OCI-LY3 (cell line): ENCODE measurements around the gene RRM1.
"Not testable (repeated sequence)": the region's sequence is repeated elsewhere in the genome, so short reads cannot be mapped to it uniquely, and the experiment has no call there.

Experiments used
- H2AFZ ChIP-seq: fragments of 200-600, 300-600 bp; shearing (Covaris generic); 2 replicates; pipeline ENCODE4 v1.6.0; 2014; ENCODE audit warnings: antibody characterized with exemption, low read depth, low read length
- H3K27ac ChIP-seq: fragments of 200-600, 300-600 bp; sonication (generic); 2 replicates; pipeline ENCODE4 v1.5.1; 2014; ENCODE audit warnings: mild to moderate bottlenecking, low read length, moderate library complexity, mixed read lengths
- H3K27me3 ChIP-seq: fragments of 200-600, 300-600 bp; sonication (generic); 2 replicates; pipeline ENCODE4 v1.6.1; 2014; ENCODE audit warnings: low read depth, low read length, mixed read lengths
- H3K36me3 ChIP-seq: fragments of 200-600, 300-600 bp; sonication (generic); replicated peaks from 2 replicates; pipeline ENCODE3; 2014; ENCODE audit warnings: low read depth, low read length, mixed read lengths
- H3K4me1 ChIP-seq: fragments of 300-600, 200-600 bp; sonication (generic); 2 replicates; pipeline ENCODE4 v1.6.1; 2014; ENCODE audit warnings: low read length, mixed read lengths
- H3K4me2 ChIP-seq: fragments of 200-600, 300-600 bp; sonication (generic); 2 replicates; pipeline ENCODE4 v1.6.1; 2014; ENCODE audit warnings: low read length, mixed read lengths
- H3K4me3 ChIP-seq: fragments of 300-600, 200-600 bp; sonication (generic); 2 replicates; pipeline ENCODE4 v1.5.1; 2014; ENCODE audit warnings: antibody characterized with exemption, mild to moderate bottlenecking, low read length, moderate library complexity
- H3K79me2 ChIP-seq: fragments of 300-600, 200-600 bp; shearing (Covaris generic); 2 replicates; pipeline ENCODE4 v1.6.1; 2014; ENCODE audit warnings: mild to moderate bottlenecking, low read length, mixed read lengths
- H3K9ac ChIP-seq: fragments of 300-600, 200-600 bp; shearing (Covaris generic); 2 replicates; pipeline ENCODE4 v1.6.0; 2014; ENCODE audit warnings: mild to moderate bottlenecking, low read length, moderate library complexity
- H3K9me3 ChIP-seq: fragments of 200-600, 300-600 bp; shearing (Covaris generic); 2 replicates; pipeline ENCODE4 v1.6.1; 2014; ENCODE audit warnings: low read length, mixed read lengths; ENCODE audit not compliant: insufficient read depth
- H4K20me1 ChIP-seq: fragments of 200-600, 300-600 bp; sonication (generic); 2 replicates; pipeline ENCODE4 v1.6.1; 2016; ENCODE audit warnings: low read length, mixed read lengths; ENCODE audit not compliant: insufficient read depth
- EZH2phosphoT487 ChIP-seq: fragments of 200-600 bp; shearing (Covaris generic); IDR thresholded peaks from 2 replicates; pipeline ENCODE4 v1.6.1; 2018; ENCODE audit warnings: antibody characterized with exemption, mixed run types, low read depth
- TF ChIP-seq, protein P1 (sequence below): fragments of 200-600, 300-600 bp; sonication (generic); IDR thresholded peaks from 2 replicates; pipeline ENCODE4 v1.5.1; 2014; ENCODE audit warnings: antibody characterized with exemption, low read length, low read depth

The RRM1 gene

DNA sequence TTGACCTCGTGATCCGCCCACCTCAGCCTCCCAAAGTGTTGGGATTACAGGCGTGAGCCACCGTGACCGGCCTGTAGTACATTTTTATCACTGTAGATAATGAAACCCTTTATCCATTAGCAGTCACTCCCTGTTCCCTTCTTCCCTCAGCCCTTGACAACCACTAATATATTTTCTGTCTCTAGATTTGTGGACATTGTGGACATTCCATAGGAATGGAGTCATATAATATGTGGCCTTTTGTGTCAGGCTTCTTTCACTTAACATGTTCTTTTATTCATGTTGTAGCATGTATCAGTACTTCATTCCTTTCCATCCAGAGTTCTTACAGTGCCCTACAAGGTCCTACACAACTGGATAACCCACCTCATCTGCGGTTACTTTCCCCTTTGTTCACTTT lies 30.5 kb downstream of the RRM1 start:
- H3K36me3 ChIP-seq = peaks cover 67% of the 10 kb centered on the region

DNA sequence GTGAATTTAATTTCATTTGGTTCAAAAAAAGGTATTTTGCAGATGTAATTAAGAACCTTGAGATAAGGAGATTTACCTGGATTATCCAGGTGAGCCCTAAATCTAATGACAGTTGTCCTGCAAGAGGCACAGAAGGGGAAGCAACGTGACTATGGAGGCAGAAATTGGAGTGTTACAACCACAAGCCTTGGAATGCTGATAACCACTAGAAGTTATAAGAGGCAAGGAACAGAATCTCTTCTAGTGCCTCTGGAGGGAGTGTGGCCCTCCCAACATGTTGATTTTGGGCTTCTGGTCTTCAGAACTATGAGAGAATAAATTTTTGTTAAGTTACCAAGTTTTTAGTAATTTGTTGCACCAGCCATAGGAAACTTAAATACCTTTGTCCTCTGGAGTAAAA lies 32.8 kb downstream of the RRM1 start:
- Histone ChIP-seq H3K9ac (no peak overlapping the region), H3K79me2 (no peaks in the 10 kb centered on the region), H3K4me3 (no peak overlapping the region), H3K36me3 (peaks cover 67% of the 10 kb centered on the region), H3K27ac (no peak overlapping the region), H4K20me1 (no peaks in the 10 kb centered on the region), H3K27me3 (no peaks in the 10 kb centered on the region), H3K4me2 (no peak overlapping the region), H3K4me1 (no peaks in the 10 kb centered on the region), H2AFZ (no peak overlapping the region), H3K9me3 (no peaks in the 10 kb centered on the region)
- TF ChIP-seq, protein P1, sequence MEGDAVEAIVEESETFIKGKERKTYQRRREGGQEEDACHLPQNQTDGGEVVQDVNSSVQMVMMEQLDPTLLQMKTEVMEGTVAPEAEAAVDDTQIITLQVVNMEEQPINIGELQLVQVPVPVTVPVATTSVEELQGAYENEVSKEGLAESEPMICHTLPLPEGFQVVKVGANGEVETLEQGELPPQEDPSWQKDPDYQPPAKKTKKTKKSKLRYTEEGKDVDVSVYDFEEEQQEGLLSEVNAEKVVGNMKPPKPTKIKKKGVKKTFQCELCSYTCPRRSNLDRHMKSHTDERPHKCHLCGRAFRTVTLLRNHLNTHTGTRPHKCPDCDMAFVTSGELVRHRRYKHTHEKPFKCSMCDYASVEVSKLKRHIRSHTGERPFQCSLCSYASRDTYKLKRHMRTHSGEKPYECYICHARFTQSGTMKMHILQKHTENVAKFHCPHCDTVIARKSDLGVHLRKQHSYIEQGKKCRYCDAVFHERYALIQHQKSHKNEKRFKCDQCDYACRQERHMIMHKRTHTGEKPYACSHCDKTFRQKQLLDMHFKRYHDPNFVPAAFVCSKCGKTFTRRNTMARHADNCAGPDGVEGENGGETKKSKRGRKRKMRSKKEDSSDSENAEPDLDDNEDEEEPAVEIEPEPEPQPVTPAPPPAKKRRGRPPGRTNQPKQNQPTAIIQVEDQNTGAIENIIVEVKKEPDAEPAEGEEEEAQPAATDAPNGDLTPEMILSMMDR = no peak
- TF ChIP-seq EZH2phosphoT487 = no peak

More for the DNA sequence above, 30.5 kb downstream of the RRM1 start:
- Histone ChIP-seq H3K4me2 (no peak overlapping the region), H3K27me3 (no peaks in the 10 kb centered on the region), H3K79me2 (no peaks in the 10 kb centered on the region), H3K9ac (no peak overlapping the region), H3K27ac (no peak overlapping the region), H3K4me1 (no peaks in the 10 kb centered on the region), H2AFZ (no peak overlapping the region), H3K9me3 (no peaks in the 10 kb centered on the region), H4K20me1 (no peaks in the 10 kb centered on the region), H3K4me3 (no peak overlapping the region)
- TF ChIP-seq EZH2phosphoT487 = no peak
- TF ChIP-seq, protein P1 = no peak

DNA sequence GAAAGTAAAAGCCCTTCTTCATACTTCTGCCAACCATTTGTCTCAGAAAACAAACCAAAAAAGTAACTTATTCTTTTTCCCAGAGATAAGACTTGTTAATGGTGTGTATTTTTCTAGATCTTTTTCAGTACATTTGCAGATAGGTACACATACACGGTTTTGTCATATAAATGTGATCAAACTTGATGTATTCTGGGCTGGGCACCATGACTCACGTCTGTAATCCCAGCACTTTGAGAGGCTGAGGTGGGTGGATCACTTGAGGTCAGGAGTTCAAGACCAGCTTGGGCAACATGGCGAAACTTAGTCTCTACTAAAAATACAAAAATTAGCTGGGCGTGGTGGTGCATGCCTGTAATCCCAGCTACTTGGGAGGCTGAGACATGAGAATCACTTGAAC lies 35.6 kb downstream of the RRM1 start:
- H3K79me2 ChIP-seq, H3K9me3 ChIP-seq, H3K4me1 ChIP-seq, H3K4me2 ChIP-seq, H3K27me3 ChIP-seq, H3K4me3 ChIP-seq, H3K9ac ChIP-seq, H3K27ac ChIP-seq, H2AFZ ChIP-seq, H4K20me1 ChIP-seq: not testable (repeated sequence)
- H3K36me3 ChIP-seq = peaks cover 78% of the 10 kb centered on the region

DNA sequence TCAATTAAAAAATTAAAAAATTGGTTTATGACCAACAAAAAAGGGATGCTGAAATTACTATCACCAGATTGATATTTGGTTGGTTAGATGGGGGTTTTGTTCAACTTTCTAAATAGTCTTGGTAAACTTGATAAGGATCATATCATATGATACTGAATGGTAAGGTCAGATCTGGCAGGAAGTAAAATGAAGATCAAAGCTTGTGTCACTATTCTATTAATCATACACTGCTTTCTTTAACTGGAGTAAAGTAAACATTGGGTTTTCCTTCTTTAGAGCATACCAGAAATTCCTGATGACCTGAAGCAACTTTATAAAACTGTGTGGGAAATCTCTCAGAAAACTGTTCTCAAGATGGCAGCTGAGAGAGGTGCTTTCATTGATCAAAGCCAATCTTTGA lies 40.2 kb downstream of the RRM1 start:
- no peaks in the 10 kb centered on the region for H4K20me1 ChIP-seq
- H3K4me1 ChIP-seq = no peaks in the 10 kb centered on the region
- H3K79me2 ChIP-seq = no peaks in the 10 kb centered on the region
- H2AFZ ChIP-seq = no peak overlapping the region
- TF ChIP-seq, protein P1 = no peak
- TF ChIP-seq EZH2phosphoT487 = no peak
- H3K4me2 ChIP-seq = no peak overlapping the region
- no peak overlapping the region for H3K4me3 ChIP-seq
- no peaks in the 10 kb centered on the region for H3K27me3 ChIP-seq
- no peak overlapping the region for H3K9ac ChIP-seq
- H3K36me3 ChIP-seq = peaks cover 66% of the 10 kb centered on the region
- no peak overlapping the region for H3K27ac ChIP-seq
- peaks cover 5% of the 10 kb centered on the region; the same call in 1 of the 2 replicates for H3K9me3 ChIP-seq

DNA sequence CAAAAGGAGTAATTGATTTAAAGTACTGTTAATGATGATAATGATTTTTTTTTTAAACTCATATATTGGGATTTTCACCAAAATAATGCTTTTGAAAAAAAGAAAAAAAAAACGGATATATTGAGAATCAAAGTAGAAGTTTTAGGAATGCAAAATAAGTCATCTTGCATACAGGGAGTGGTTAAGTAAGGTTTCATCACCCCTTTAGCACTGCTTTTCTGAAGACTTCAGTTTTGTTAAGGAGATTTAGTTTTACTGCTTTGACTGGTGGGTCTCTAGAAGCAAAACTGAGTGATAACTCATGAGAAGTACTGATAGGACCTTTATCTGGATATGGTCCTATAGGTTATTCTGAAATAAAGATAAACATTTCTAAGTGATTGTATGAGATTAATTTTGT lies 43.9 kb downstream of the RRM1 start:
- Histone ChIP-seq H3K27me3 (no peaks in the 10 kb centered on the region), H3K36me3 (peaks cover 74% of the 10 kb centered on the region), H4K20me1 (no peaks in the 10 kb centered on the region), H3K9ac (no peak overlapping the region), H2AFZ (no peak overlapping the region), H3K4me2 (no peak overlapping the region), H3K9me3 (peaks cover 8% of the 10 kb centered on the region; the same call in 1 of the 2 replicates), H3K4me3 (no peak overlapping the region), H3K27ac (no peak overlapping the region), H3K79me2 (no peaks in the 10 kb centered on the region), H3K4me1 (no peaks in the 10 kb centered on the region)
- TF ChIP-seq, protein P1 = no peak
- no peak for TF ChIP-seq EZH2phosphoT487
